HG03095 (cell line): Measurements from ENCODE around the gene SECTM1.

Experiments used
- ATAC-seq: cut with Tn5 transposase; IDR thresholded peaks from one replicate; pipeline ENCODE4 v1.9.1; 2021; ENCODE audit warnings: moderate library complexity; ENCODE audit not compliant: unreplicated experiment

Gene SECTM1

DNA sequence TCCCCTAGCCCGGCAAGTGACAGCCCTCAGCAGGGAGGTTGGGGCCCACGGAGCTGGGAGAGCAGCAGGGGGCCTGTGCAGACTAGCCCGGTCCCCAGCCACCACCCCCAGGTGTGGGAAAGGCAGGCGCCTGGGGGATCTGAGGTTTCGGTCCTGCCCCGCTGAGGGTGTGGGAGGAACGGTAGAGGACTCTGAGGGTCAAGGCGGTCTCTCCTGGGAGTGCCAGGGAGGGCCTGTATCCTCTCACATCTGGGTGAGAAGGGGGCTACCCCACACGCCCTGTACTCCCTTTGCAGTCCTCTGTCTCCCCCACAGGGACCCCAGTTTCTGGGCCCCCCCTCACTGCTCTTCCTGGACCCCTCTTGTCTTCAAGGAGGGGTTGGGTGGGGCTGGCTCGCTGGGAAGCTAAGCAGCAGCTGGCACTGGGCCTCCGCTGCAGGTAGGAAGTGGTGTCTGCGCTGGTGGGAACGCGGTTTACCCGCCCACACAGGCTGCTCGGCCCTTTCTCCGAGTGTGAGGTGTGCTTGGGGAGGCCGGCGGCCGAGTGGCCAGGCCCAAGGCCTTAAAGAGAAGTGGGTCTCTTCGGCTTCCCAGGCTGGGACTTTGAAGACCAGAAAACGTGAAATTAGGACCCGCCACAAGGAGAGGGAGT, 31.5 kb downstream of the SECTM1 start:
- ATAC-seq: no peak

DNA sequence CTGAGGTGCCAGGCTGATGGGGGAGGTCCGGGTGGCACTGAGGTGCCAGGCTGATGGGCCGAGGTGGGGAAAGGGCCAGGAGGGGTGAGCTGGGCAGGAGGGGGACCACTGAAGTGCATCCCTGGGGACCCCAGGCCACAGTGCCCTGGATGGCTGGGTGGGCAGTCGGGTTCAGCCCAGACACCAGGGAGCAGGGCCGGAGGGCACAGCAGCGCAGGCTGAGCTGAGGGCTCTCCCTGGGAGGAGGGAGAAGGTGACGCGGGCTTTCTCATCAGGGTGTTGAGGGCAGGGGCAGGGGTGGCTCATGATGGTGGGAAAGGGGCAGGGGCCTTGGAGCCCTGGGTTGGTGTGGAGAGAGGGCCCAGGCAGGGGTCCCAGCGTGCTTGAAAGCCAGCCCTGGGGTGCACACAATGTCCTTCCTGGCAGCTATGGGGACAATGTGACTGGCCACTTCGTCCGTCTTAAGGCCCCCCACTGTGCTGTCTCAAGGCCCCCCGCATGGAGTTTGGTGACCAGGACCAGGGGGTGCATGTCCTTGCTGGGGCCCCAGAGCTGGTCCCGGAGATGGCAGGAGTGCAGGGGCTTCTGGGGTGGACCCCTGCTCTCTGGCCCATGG, 32.2 kb downstream of the SECTM1 start:
- no peak for ATAC-seq

- ATAC-seq: no peak
Observed at GRCh38 chr17:82300707-82301270, 32.8 kb downstream of the SECTM1 start.

GRCh38 chr17:82300228-82300627, 33.3 kb downstream of the SECTM1 start:
- no peak for ATAC-seq

GRCh38 chr17:82299452-82299851, 34.1 kb downstream of the SECTM1 start:
- ATAC-seq: no peak

GRCh38 chr17:82298538-82299421, 34.8 kb downstream of the SECTM1 start:
- no peak for ATAC-seq

DNA sequence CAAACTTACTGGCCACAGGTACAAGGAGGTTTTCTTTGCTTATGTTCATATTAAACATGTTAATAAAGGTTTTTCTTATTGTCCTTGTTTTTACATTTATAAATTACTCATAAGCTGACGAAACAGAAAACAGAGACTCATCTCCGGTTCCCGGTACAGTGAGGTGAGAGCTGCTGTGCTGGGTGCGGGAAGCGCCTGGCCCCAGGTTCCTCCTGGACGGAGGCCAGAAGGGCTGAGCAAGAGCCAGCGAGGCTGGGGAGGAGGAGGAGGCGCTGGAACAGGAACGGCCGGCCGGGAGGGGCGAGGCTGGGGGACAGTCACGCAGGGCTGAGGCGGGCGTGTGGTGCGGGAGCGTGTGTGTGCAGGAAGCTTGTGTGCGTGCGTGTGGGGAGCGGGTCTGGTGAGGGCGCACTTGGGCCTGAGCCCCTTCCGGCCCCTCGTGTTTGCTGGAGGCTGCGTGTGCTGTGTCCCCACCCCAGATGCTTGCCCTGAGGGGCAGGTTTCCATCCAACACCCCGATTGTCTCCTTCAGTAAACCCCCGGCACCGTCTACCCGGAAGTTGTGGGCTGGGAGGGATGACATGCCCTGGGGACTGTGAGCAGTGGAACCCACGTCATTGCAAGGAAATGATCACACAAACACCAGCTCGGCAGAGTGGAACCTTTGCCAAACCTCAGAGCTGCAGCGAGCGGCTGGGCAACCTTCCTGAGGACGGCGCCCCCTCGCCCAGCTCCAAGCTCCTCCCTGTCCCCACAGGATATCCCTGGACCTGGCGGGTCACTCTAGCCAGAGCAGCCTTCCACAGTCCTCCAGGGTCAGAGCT, 35.6 kb downstream of the SECTM1 start:
- peak; percentile 44 for ATAC-seq

- ATAC-seq: no peak
Observed at GRCh38 chr17:82297280-82297713, 36.3 kb downstream of the SECTM1 start.

DNA sequence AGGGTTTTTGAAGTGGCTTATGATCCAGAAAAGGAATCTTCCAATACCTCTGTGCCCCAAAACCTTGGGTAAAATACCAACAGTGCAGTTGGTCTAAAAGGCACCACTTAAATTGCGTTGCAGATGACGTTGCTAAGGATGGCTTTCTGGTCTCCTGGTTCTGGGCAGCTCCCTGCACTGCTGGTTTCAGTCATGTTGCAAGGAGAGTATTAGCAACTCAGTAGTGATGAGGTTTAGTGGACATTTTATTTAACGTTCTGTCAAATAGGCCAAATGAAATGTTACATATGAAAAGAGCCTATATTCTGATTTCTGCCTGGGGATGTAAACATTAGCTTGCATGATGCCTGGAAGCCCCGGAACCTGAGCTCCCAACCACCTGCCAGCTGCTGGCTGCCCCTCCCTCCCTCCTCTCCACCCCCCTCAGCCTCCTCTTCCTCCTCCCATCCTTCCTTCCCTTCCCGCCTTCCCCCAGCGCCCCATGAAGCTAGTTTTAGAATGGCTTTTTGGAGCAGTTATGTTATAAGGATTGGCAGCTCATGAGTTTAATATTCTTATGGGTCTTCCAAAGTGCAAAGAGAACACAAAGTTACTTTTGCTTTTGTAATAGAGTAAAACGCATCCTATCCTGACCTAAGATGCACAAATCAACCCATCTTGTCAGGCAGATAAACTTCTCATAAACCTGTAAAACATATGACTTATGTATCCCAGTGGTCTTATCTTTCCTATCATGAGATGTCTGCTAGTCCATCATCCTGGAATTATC, 36.9 kb downstream of the SECTM1 start:
- ATAC-seq: no peak

DNA sequence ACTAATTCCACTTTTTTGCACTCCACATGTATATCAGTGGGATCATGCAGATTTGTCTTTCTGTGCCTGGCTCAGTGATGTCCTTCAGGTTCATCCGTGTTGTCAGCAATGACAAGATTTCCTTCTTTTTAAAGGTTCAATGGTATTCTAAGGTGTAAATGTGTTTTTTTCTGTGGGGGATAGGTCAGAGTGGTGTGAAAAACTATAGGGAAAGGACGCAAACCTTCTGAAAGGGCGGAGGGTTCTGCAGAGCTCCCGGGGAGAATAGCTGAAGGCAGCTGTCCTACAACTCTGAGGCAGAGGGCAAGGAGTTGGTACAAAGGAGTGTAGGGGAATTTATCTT, 38.1 kb downstream of the SECTM1 start:
- ATAC-seq: no peak

DNA sequence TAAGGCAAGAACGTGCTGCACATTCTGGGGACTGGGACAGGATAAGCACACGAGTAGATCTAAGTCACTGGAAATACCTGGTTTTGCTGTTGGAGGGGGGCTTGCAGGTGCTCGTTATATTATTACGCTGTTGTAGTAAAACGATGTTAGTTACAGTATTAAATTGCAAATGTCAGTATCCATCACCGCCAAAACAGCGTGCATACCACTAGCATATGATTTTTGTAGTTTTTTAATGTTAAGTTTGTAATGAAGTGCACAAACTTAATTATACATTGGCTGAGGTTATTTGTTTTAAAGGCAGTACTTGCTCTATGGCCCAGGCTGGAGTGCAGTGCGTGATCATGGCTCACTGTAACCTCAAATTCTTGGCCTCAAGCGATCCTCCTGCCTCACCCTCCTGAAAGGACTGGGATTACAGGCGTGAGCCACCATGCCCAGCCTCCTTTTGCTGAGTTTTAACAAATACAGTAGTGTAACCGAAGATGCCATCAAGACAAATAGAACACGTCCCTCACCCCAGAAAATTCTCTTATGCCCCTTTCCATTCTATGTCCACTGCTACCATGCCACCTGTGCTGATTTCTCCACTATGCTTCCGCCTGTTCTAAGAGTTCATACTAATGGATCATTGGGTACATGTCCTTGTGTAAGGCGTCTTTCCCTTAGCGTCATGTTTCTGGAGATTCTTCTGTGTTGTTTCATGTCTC, 39.3 kb downstream of the SECTM1 start:
- ATAC-seq: no peak

GRCh38 chr17:82292251-82293154, 41.1 kb downstream of the SECTM1 start:
- ATAC-seq: peak; percentile 88

DNA sequence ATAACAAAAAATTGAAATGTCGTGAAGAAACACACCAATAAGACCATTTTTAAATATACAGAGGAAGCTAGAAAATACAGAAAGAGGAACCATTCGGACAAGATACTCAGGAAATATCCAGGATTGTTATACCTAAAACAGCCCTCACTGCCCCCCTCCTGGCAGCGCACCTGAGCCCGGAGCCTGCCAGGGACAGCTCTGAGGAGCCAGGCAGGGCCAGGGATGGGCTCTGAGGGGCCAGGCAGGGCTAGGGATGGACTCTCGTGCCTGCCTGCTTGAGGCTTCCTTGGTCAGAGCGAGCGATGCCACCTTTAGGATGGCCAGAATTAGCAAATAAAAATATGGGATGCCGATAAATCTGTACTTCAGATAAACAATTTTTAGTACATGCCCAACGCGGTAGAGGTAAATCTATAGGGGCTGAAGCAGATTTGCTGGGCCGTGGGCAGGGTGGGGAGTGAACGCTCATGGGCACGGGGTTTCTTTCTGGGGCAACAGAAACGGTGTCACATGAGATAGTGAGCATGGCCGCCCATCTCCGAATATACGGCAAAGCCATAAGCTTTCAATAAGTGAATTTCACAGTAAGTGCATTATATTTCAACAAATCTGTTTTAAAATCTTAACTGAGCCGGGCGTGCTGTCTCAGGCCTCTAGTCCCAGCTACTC, 41.9 kb downstream of the SECTM1 start:
- no peak for ATAC-seq

- no peak for ATAC-seq
Observed at GRCh38 chr17:82287868-82288801, 45.4 kb downstream of the SECTM1 start.

DNA sequence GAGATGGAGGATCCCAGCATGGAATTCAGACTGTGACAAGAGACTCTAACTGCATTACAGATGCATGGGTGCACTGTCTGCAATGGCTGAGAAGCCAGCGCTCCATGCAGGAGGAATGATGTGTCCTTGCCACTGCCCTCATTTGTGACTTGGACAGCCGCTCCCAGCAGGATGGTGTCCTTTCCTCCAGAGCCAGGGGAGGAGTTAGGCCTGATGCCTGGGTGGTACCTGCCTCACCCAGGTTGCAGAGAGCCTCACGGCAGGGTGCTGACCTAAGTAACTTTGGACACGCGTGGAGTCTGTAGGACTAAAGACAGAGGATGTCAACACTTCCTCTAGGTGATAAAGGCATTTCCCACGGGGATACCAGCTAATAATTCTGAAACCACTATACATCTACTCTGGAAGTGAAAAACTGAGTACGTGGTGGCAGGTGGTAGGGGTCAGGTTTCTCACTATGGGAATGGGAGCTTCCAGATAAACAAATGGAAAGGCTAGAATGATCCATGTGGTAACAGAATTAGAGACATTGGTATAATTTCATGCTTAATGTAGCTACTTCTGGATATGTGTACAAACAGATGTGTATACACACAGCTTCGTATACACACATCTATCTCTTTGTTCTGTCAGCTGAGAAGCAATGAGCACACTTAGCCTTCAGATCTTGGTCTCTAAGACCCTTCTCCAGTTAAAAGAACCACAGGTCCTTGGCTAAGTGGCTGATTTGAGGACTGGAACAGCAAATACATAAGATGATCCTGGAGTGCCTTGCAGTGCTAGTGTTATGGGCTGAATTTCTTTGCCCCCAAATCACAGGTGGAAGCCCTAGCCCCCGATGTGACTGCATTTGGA, 46.3 kb downstream of the SECTM1 start:
- no peak for ATAC-seq

GRCh38 chr17:82285141-82285540, 48.4 kb downstream of the SECTM1 start:
- no peak for ATAC-seq
